Measurements from ENCODE around the gene FGFBP2. TPM values are rescaled to one million over a fixed set of nuclear protein-coding genes. Genes with fewer than 3 reads are reported as not detected.

FGFBP2 gene
- total RNA-seq, 5 donors from 2014 or later (not counting 1 experiment from before 2014, with no cell fraction given), result 11.5 to 24.4 (median 15.8) TPM

DNA sequence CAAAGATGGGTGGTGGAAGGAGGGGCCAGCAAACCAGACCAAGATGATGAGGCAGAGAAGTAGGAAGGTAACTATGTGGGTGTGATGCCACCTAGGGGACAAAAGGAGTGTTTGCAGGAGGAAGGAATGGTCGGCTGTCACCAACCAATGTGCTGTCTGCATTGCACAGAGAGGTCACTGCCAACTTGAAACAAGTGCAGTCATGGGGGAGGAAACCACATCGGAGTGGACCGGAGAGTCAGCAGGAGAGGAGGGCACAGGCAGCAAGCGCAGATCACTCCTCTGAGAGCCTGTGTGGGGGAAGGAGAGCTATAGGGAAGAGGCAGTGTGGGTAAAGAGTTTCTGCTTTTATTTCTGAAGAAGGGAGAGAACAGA is 38.5 kb upstream of the FGFBP2 start:
- 5% methylated on average over 4 of the region's 4 CpGs for WGBS (ENCODE audit: insufficient coverage)
- Mint-ChIP-seq H3K4me1 (no peaks in the 10 kb centered on the region), H3K4me3 (no peak overlapping the region), H3K36me3 (no peaks in the 10 kb centered on the region), H3K27me3 (peaks cover 4 to 12% of the 10 kb centered on the region in 2 donors), H3K27ac (no peak overlapping the region), H3K9me3 (no peaks in the 10 kb centered on the region)
- peaks cover 0 to 14% of the 10 kb centered on the region in 2 experiments for H3K27me3 ChIP-seq (replicated peaks in 1 of 2; ENCODE audit: control insufficient read depth in 2 of 2, extremely low read depth in 1 of 2, insufficient read depth in 2 of 2, low read length in 1 of 2)
- ATAC-seq (replicated peaks in 1 of 4) (peak; percentile 78 to 81 (median 79)), DNase-seq (peak in 34 of 35 experiments; percentile 1 to 76 (median 26))
- no peaks in the 10 kb centered on the region for H3K36me3 ChIP-seq (ENCODE audit: control insufficient read depth in 2 of 2, extremely low read depth in 1 of 2, insufficient read depth in 1 of 2, low read length in 1 of 2)
- no peak overlapping the region for H3K27ac ChIP-seq (ENCODE audit: low read length)
- no peak overlapping the region for H3K4me3 ChIP-seq (ENCODE audit: control insufficient read depth in 1 of 2, extremely low read depth in 1 of 2, low read length in 1 of 2)
- ChIA-PET CTCF (interaction anchor here (0.5 to 3.0 kb wide), 13 partner anchors 38 to 273 kb away, joined by 3 to 26 read pairs (median 4); partner anchors contain the start of gene FGFBP2 (in 1 of the 2)), POLR2A (no interaction called here)
- H3K4me1 ChIP-seq (ENCODE audit: control insufficient read depth in 1 of 2, extremely low read depth in 1 of 2, insufficient read depth in 2 of 2, low read length in 2 of 2), result peaks cover 0 to 6% of the 10 kb centered on the region in 2 experiments
- no peaks in the 10 kb centered on the region for H3K9me3 ChIP-seq

DNA sequence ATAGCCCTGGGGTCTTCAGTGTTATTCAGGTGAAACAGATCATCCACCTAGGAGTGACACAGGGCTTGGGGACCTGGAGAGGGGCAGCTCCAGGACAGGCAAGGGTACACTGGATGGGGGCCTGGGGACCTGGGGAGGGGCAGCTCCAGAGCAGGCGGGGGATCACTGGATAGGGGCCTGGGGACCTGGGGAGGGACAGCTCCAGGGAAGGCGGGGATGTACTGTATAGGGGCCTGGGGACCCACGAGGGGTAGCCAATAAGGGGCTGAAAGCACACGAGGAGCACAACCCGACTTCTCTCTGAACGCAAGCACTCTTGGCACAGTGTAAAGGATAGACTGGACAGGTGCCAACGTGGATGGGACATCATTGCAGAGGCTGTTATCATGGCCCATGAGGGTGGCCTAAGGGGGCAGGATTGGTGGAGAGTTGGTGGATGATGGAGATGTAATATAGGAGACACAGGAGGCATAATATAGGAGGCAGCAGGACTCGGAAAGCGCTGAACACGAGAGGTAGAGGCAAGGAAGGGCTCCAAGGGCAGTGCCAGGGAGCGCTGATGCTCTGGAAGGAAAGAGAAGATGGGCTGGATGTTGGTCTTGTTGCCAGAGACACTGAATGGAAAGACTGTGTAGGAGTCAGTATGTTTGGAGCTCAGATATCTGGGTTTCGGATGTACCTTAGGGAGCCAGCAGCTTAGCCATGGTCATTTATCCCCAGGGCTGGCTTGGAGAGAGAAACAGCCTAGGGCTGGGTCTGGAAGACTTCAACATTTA is 37.9 kb upstream of the FGFBP2 start:
- CTCF ChIA-PET, result interaction anchor here (0.6 to 3.0 kb wide), 9 partner anchors 37 to 197 kb away, joined by 3 to 26 read pairs (median 3); no protein-coding TSS in a partner anchor
- no peak for DNase-seq
- ATAC-seq (replicated peaks in 1 of 4), result peak in 2 of 4 experiments; percentile 8 to 12
- no peaks in the 10 kb centered on the region for H3K36me3 Mint-ChIP-seq
- H3K27ac Mint-ChIP-seq, result no peak overlapping the region
- no peaks in the 10 kb centered on the region for H3K4me1 Mint-ChIP-seq
- Histone ChIP-seq H3K9me3 (no peaks in the 10 kb centered on the region), H3K4me3 (ENCODE audit: control insufficient read depth in 1 of 2, extremely low read depth in 1 of 2, low read length in 1 of 2) (no peak overlapping the region), H3K4me1 (ENCODE audit: control insufficient read depth in 1 of 2, extremely low read depth in 1 of 2, insufficient read depth in 2 of 2, low read length in 2 of 2) (peaks cover 0 to 6% of the 10 kb centered on the region in 2 experiments), H3K27ac (ENCODE audit: low read length) (no peak overlapping the region), H3K27me3 (replicated peaks in 1 of 2; ENCODE audit: control insufficient read depth in 2 of 2, extremely low read depth in 1 of 2, insufficient read depth in 2 of 2, low read length in 1 of 2) (peaks cover 0 to 14% of the 10 kb centered on the region in 2 experiments), H3K36me3 (ENCODE audit: control insufficient read depth in 2 of 2, extremely low read depth in 1 of 2, insufficient read depth in 1 of 2, low read length in 1 of 2) (no peaks in the 10 kb centered on the region)
- 80% methylated on average over 10 of the region's 12 CpGs for WGBS (ENCODE audit: insufficient coverage)
- no peaks in the 10 kb centered on the region for H3K9me3 Mint-ChIP-seq
- H3K4me3 Mint-ChIP-seq, result no peak overlapping the region
- POLR2A ChIA-PET, result no interaction called here
- peaks cover 0 to 9% of the 10 kb centered on the region in 2 donors for H3K27me3 Mint-ChIP-seq

DNA sequence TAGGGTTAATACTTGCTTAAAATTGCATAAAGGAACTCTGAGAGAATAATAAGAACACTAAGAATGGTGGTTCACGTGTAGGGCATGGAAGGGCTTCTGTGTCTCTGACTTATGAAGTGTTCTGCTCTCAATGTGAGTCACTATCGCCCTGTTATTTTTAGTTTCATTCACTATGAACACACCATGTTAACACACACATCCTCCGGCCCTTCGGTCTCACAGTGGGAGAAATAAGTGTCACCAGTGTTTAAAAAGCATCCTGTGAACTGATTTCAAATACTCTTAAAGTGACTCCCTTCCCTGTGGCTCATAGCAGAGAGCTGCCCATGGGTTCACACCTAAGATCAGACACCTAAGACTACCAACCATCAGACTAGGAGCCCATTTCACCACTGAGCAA is 33.8 kb upstream of the FGFBP2 start:
- Mint-ChIP-seq H3K4me1 (peaks cover 0 to 3% (median 0%) of the 10 kb centered on the region in 3 donors), H3K36me3 (no peaks in the 10 kb centered on the region), H3K27ac (no peak overlapping the region), H3K9me3 (no peaks in the 10 kb centered on the region), H3K4me3 (no peak overlapping the region), H3K27me3 (peaks cover 0 to 13% of the 10 kb centered on the region in 2 donors)
- Histone ChIP-seq H3K4me3 (ENCODE audit: control insufficient read depth in 1 of 2, extremely low read depth in 1 of 2, low read length in 1 of 2) (no peak overlapping the region), H3K9me3 (no peaks in the 10 kb centered on the region), H3K36me3 (ENCODE audit: control insufficient read depth in 2 of 2, extremely low read depth in 1 of 2, insufficient read depth in 1 of 2, low read length in 1 of 2) (no peaks in the 10 kb centered on the region), H3K27me3 (replicated peaks in 1 of 2; ENCODE audit: control insufficient read depth in 2 of 2, extremely low read depth in 1 of 2, insufficient read depth in 2 of 2, low read length in 1 of 2) (peaks cover 0 to 20% of the 10 kb centered on the region in 2 experiments), H3K27ac (ENCODE audit: low read length) (no peak overlapping the region), H3K4me1 (ENCODE audit: control insufficient read depth in 1 of 2, extremely low read depth in 1 of 2, insufficient read depth in 2 of 2, low read length in 2 of 2) (peaks cover 0 to 6% of the 10 kb centered on the region in 2 experiments)
- CTCF ChIA-PET, result interaction anchor here (0.6 to 2.5 kb wide), 3 partner anchors 10 to 267 kb away, joined by 3 to 10 read pairs (median 4); no protein-coding TSS in a partner anchor
- ATAC-seq (replicated peaks in 1 of 4) (no peak), DNase-seq (no peak)
- no CpG with 5 or more reads among the region's 4 CpGs for WGBS (ENCODE audit: insufficient coverage)
- POLR2A ChIA-PET, result no interaction called here

DNA sequence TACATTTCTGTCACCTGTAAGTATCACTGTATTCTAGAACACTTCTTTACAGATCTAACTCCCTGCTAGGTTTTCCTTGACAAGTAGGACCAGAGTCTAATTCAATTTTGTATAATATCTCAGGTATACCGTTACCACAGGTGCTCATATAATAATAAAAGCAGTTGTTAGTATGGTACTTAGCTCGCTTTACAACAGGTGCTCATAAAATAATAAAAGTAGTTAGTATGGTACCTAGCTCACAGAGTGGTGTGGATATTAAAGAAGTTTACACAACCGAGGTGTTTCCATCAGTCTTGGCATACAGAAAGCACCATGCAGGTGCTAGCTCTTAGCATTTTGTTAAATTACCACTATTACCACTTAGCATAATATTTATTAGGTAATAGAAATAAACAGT is 32.9 kb upstream of the FGFBP2 start:
- ChIA-PET POLR2A (no interaction called here), CTCF (interaction anchor here (0.7 to 1.0 kb wide), 3 partner anchors 33 to 174 kb away, joined by 3 read pairs; partner anchors contain the start of gene FGFBP2 (in 1 of the 2))
- Histone ChIP-seq H3K4me1 (ENCODE audit: control insufficient read depth in 1 of 2, extremely low read depth in 1 of 2, insufficient read depth in 2 of 2, low read length in 2 of 2) (no peaks in the 10 kb centered on the region), H3K4me3 (ENCODE audit: control insufficient read depth in 1 of 2, extremely low read depth in 1 of 2, low read length in 1 of 2) (no peak overlapping the region), H3K27me3 (replicated peaks in 1 of 2; ENCODE audit: control insufficient read depth in 2 of 2, extremely low read depth in 1 of 2, insufficient read depth in 2 of 2, low read length in 1 of 2) (peaks cover 0 to 11% of the 10 kb centered on the region in 2 experiments), H3K27ac (ENCODE audit: low read length) (no peak overlapping the region), H3K36me3 (ENCODE audit: control insufficient read depth in 2 of 2, extremely low read depth in 1 of 2, insufficient read depth in 1 of 2, low read length in 1 of 2) (no peaks in the 10 kb centered on the region), H3K9me3 (no peaks in the 10 kb centered on the region)
- no peak overlapping the region for H3K4me3 Mint-ChIP-seq
- DNase-seq (no peak), ATAC-seq (replicated peaks in 1 of 4) (no peak)
- peaks cover 0 to 13% of the 10 kb centered on the region in 2 donors for H3K27me3 Mint-ChIP-seq
- H3K36me3 Mint-ChIP-seq, result no peaks in the 10 kb centered on the region
- H3K27ac Mint-ChIP-seq, result no peak overlapping the region
- WGBS (ENCODE audit: insufficient coverage), result no CpG with 5 or more reads among the region's 3 CpGs
- no peaks in the 10 kb centered on the region for H3K9me3 Mint-ChIP-seq
- H3K4me1 Mint-ChIP-seq, result peaks cover 0 to 3% (median 0%) of the 10 kb centered on the region in 3 donors

DNA sequence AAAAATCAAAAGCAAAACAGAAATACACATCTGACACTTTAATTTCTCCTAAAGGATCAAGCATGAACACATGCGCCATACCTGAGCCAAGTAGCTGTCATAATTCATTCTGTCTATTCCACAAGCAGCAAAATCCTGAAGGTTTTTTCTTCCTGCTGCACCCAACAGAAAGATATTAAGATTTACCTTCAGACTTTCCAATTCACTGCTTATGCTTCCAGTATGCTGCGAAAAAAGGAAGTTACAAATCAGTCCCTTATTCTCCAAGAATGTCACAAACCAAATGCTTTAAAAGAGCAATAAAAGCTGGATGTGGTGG is 29.2 kb upstream of the FGFBP2 start:
- ATAC-seq (replicated peaks in 1 of 4) (no peak), DNase-seq (no peak)
- no peak overlapping the region for H3K4me3 Mint-ChIP-seq
- Histone ChIP-seq H3K27ac (ENCODE audit: low read length) (no peak overlapping the region), H3K27me3 (replicated peaks in 1 of 2; ENCODE audit: control insufficient read depth in 2 of 2, extremely low read depth in 1 of 2, insufficient read depth in 2 of 2, low read length in 1 of 2) (peaks cover 0 to 17% of the 10 kb centered on the region in 2 experiments), H3K4me3 (ENCODE audit: control insufficient read depth in 1 of 2, extremely low read depth in 1 of 2, low read length in 1 of 2) (no peak overlapping the region), H3K36me3 (ENCODE audit: control insufficient read depth in 2 of 2, extremely low read depth in 1 of 2, insufficient read depth in 1 of 2, low read length in 1 of 2) (no peaks in the 10 kb centered on the region), H3K4me1 (ENCODE audit: control insufficient read depth in 1 of 2, extremely low read depth in 1 of 2, insufficient read depth in 2 of 2, low read length in 2 of 2) (no peaks in the 10 kb centered on the region), H3K9me3 (no peaks in the 10 kb centered on the region)
- no peak overlapping the region for H3K27ac Mint-ChIP-seq
- no peaks in the 10 kb centered on the region for H3K36me3 Mint-ChIP-seq
- H3K27me3 Mint-ChIP-seq, result peaks cover 7 to 10% of the 10 kb centered on the region in 2 donors
- CTCF ChIA-PET, result interaction anchor here in 1 of 2 donors (0.7 kb wide), 1 partner anchor 1118 kb away, joined by 3 read pairs; no protein-coding TSS in a partner anchor
- POLR2A ChIA-PET, result no interaction called here
- WGBS (ENCODE audit: insufficient coverage), result 89% methylated on average over 1 of the region's 2 CpGs
- H3K4me1 Mint-ChIP-seq, result peaks cover 0 to 4% (median 3%) of the 10 kb centered on the region in 3 donors
- H3K9me3 Mint-ChIP-seq, result no peaks in the 10 kb centered on the region

DNA sequence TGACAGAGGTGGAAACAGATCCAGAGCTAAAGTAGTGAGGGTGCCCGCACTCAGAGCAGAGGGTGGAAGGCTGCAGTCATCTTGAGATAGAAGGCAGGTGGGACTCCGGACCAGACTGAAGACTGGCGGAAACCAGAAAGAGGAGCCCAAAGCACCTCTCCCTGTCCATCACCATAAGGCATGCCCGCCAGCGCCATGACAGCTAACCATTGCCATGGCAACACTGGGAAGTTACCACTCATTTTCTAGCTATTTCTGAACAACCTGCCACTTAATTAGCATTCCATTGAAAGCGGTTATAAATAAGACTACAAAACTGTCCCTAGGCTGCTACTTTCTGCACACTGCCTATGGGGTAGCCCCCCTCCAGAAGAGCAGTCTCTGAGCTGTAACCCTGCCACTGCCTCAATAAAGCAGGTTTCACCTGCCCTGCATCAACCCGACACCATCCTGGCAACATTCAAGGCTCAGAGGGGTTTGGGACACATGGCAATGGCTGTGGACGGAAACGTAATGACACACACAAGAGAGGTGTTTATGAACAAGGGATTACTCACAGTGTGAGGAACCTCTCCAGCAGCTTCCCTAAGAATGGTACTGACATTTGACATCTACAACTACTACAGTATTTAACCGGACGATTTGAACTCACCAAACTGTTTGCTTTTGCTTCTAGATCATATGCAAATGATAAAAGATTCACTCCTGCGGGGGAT is 27.8 kb upstream of the FGFBP2 start:
- Mint-ChIP-seq H3K4me3 (no peak overlapping the region), H3K36me3 (no peaks in the 10 kb centered on the region), H3K9me3 (no peaks in the 10 kb centered on the region), H3K27ac (no peak overlapping the region), H3K27me3 (peaks cover 7 to 10% of the 10 kb centered on the region in 2 donors), H3K4me1 (peaks cover 0 to 4% (median 3%) of the 10 kb centered on the region in 3 donors)
- Histone ChIP-seq H3K4me3 (ENCODE audit: control insufficient read depth in 1 of 2, extremely low read depth in 1 of 2, low read length in 1 of 2) (no peak overlapping the region), H3K36me3 (ENCODE audit: control insufficient read depth in 2 of 2, extremely low read depth in 1 of 2, insufficient read depth in 1 of 2, low read length in 1 of 2) (no peaks in the 10 kb centered on the region), H3K27ac (ENCODE audit: low read length) (no peak overlapping the region), H3K27me3 (replicated peaks in 1 of 2; ENCODE audit: control insufficient read depth in 2 of 2, extremely low read depth in 1 of 2, insufficient read depth in 2 of 2, low read length in 1 of 2) (peaks cover 0 to 17% of the 10 kb centered on the region in 2 experiments), H3K9me3 (no peaks in the 10 kb centered on the region), H3K4me1 (ENCODE audit: control insufficient read depth in 1 of 2, extremely low read depth in 1 of 2, insufficient read depth in 2 of 2, low read length in 2 of 2) (no peaks in the 10 kb centered on the region)
- ChIA-PET CTCF (no interaction called here), POLR2A (no interaction called here)
- DNase-seq (no peak), ATAC-seq (replicated peaks in 1 of 4) (no peak)
- WGBS (ENCODE audit: insufficient coverage), result 90% methylated on average over 3 of the region's 12 CpGs
